ENCODE measurements around the gene RPF1. TPM values are rescaled to one million over a fixed set of nuclear protein-coding genes. Genes with fewer than 3 reads are reported as not detected.

RPF1 gene
- total and polyA plus RNA-seq, 2 of the 8 experiments (the other 6 are each of a cell fraction or from before 2014, with no cell fraction given) = 18.7 to 41.8 TPM

GRCh38 chr1:84506002-84506728 is 27.1 kb downstream of the RPF1 start, which contains the start of the genes GNG5 and SPATA1 (continued):
- TF ChIP-seq TAF7 (optimal IDR thresholded peaks at IDR 0.05; ENCODE audit: borderline replicate concordance, low read depth, low read length) (no peak), KDM4A (IDR thresholded peaks at IDR 0.05; ENCODE audit: low read depth, low read length, severe bottlenecking) (peak; percentile 63), YY1 (IDR thresholded peaks at IDR 0.05; ENCODE audit: low read depth, low read length) (no peak), SP2 (IDR thresholded peaks at IDR 0.05; ENCODE audit: low read length) (no peak), NANOG (IDR thresholded peaks at IDR 0.05; ENCODE audit: insufficient read depth, low read depth, low read length, poor library complexity, severe bottlenecking) (no peak), SP4 (IDR thresholded peaks at IDR 0.05; ENCODE audit: low read length) (peak; percentile 83), CBX8 (IDR thresholded peaks at IDR 0.05; ENCODE audit: borderline replicate concordance, low read depth, low read length) (no peak), MAX (IDR thresholded peaks at IDR 0.05) (peak; percentile 16), SAP30 (IDR thresholded peaks at IDR 0.05; ENCODE audit: insufficient read depth, insufficient replicate concordance, low read length) (no peak)
- TF ChIP-seq, protein P1, sequence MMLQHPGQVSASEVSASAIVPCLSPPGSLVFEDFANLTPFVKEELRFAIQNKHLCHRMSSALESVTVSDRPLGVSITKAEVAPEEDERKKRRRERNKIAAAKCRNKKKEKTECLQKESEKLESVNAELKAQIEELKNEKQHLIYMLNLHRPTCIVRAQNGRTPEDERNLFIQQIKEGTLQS (IDR thresholded peaks at IDR 0.05; ENCODE audit: insufficient read depth, low read depth, low read length) = no peak
- TF ChIP-seq, protein P2, sequence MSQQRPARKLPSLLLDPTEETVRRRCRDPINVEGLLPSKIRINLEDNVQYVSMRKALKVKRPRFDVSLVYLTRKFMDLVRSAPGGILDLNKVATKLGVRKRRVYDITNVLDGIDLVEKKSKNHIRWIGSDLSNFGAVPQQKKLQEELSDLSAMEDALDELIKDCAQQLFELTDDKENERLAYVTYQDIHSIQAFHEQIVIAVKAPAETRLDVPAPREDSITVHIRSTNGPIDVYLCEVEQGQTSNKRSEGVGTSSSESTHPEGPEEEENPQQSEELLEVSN (IDR thresholded peaks at IDR 0.05) = no peak; the same call in 1 of the 2 replicates
